IPS-NIHi7 (cell line): Measurements from ENCODE around the gene FAM180B.

Source experiments
- DNase-seq: peaks from one replicate; pipeline ENCODE4 v3.0.0; 2012; ENCODE audit warnings: mixed read lengths; ENCODE audit errors: extremely low spot score

FAM180B gene

GRCh38 chr11:47566149-47566698 is 20.3 kb upstream of the FAM180B start:
- DNase-seq, result no peak

- DNase-seq, result no peak
Measured at GRCh38 chr11:47569646-47570045, 16.8 kb upstream of the FAM180B start.

- DNase-seq, result no peak
Measured at GRCh38 chr11:47570651-47571356, 15.7 kb upstream of the FAM180B start.

GRCh38 chr11:47571357-47571729 is 15.1 kb upstream of the FAM180B start:
- DNase-seq, result no peak

- no peak for DNase-seq
Measured at GRCh38 chr11:47571895-47572294, 14.6 kb upstream of the FAM180B start.

GRCh38 chr11:47572715-47573255 is 13.7 kb upstream of the FAM180B start:
- DNase-seq, result no peak

- DNase-seq, result no peak
Measured at GRCh38 chr11:47573321-47573720, 13.2 kb upstream of the FAM180B start.

GRCh38 chr11:47577460-47578041 is 8.9 kb upstream of the FAM180B start:
- no peak for DNase-seq

GRCh38 chr11:47578524-47579494 is 7.7 kb upstream of the FAM180B start, which contains the start of the genes KBTBD4 and NDUFS3:
Gene KBTBD4 (minus strand): TSS chr11:47578970. CDS start chr11:47578951, 19 bp downstream.
Gene NDUFS3 (plus strand): TSS chr11:47579074. CDS start chr11:47579092, 18 bp downstream.
- peak; percentile 92 for DNase-seq

GRCh38 chr11:47583844-47584243 is 2.6 kb upstream of the FAM180B start:
- DNase-seq, result no peak

GRCh38 chr11:47587039-47587716 is 700 bp downstream of the FAM180B start:
- no peak for DNase-seq

- DNase-seq, result no peak
Measured at GRCh38 chr11:47587723-47588326, 1.3 kb downstream of the FAM180B start.

GRCh38 chr11:47589118-47589517 is 2.6 kb downstream of the FAM180B start:
- no peak for DNase-seq

- DNase-seq, result no peak
Measured at GRCh38 chr11:47589584-47589976, 3.1 kb downstream of the FAM180B start.

GRCh38 chr11:47589977-47590861 is 3.7 kb downstream of the FAM180B start:
- peak; percentile 82 for DNase-seq

- DNase-seq, result no peak
Measured at GRCh38 chr11:47591764-47592163, 5.3 kb downstream of the FAM180B start.

- no peak for DNase-seq
Measured at GRCh38 chr11:47592251-47592650, 5.8 kb downstream of the FAM180B start.

GRCh38 chr11:47592970-47593369 is 6.5 kb downstream of the FAM180B start:
- DNase-seq, result no peak

GRCh38 chr11:47593492-47593933 is 7.0 kb downstream of the FAM180B start:
- no peak for DNase-seq
